ENCODE results near the gene LRMDA.

GRCh38 chr10:75619635-75620034 is 188.2 kb downstream of the LRMDA start:
- no peak for TF ChIP-seq EZH2 (IDR thresholded peaks at IDR 0.05; ENCODE audit: borderline replicate concordance, low read depth, low read length, severe bottlenecking)
- TF ChIP-seq, protein P1, sequence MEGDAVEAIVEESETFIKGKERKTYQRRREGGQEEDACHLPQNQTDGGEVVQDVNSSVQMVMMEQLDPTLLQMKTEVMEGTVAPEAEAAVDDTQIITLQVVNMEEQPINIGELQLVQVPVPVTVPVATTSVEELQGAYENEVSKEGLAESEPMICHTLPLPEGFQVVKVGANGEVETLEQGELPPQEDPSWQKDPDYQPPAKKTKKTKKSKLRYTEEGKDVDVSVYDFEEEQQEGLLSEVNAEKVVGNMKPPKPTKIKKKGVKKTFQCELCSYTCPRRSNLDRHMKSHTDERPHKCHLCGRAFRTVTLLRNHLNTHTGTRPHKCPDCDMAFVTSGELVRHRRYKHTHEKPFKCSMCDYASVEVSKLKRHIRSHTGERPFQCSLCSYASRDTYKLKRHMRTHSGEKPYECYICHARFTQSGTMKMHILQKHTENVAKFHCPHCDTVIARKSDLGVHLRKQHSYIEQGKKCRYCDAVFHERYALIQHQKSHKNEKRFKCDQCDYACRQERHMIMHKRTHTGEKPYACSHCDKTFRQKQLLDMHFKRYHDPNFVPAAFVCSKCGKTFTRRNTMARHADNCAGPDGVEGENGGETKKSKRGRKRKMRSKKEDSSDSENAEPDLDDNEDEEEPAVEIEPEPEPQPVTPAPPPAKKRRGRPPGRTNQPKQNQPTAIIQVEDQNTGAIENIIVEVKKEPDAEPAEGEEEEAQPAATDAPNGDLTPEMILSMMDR (IDR thresholded peaks at IDR 0.05; ENCODE audit: borderline replicate concordance, extremely low read depth, low read length, poor library complexity, severe bottlenecking): no peak

Data from DND-41 (cell line).